ENCODE results near the gene MCL1.
"Not testable (repeated sequence)": the region's sequence is repeated elsewhere in the genome, so short reads cannot be mapped to it uniquely, and the experiment has no call there.

Gene MCL1

DNA sequence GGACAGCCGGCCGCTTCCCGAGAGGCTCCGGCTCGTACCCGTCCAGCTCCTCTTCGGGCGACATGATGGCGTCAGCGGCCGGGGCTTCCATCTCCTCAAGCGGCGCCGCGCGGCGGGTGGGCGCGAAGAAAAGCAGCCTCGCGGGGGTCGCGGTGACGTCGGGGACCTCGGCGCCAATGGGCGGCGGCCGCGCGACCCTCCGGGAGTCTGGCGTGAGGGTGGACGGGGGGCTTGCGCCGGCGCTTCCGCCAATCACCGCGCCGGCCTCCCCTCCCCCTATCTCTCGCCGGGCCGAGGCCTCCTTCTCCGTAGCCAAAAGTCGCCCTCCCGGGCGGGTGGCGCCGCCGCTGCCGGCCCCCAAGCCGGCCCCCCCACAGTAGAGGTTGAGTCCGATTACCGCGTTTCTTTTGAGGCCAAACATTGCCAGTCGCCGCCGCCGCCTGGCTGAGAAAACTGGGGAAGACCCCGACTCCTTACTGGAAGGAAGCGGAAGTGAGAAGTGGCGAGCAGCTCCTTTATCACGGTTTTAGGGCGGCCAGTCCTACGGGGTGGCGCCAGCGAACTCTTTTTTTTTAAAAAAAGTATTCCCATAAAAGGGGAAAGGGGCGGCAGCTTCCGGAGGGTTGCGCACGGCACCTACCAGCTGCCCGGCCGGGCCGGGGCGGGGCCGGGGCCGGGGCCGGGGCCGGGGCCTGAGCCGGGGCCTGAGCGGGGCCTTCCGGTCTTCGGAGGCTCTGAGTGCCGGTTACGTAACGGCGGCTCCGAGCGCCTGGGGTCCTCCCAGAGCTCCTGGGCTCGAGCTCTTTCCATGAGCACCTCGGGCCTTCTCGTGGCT is at the start of gene MCL1:
Gene MCL1 (minus strand): TSS at position 501 of the 835 bp plus-strand sequence. CDS start 80 bp downstream, at position 421.
- FAIRE-seq = no peak

GRCh38 chr1:150628766-150629114 is 49.3 kb upstream of the MCL1 start:
- no peak for FAIRE-seq

GRCh38 chr1:150627826-150628410 is 48.5 kb upstream of the MCL1 start:
- FAIRE-seq = no peak

- FAIRE-seq = no peak
Observed at GRCh38 chr1:150626150-150626549, 46.7 kb upstream of the MCL1 start.

- FAIRE-seq = not testable (repeated sequence)
Observed at GRCh38 chr1:150624546-150624945, 45.1 kb upstream of the MCL1 start.

DNA sequence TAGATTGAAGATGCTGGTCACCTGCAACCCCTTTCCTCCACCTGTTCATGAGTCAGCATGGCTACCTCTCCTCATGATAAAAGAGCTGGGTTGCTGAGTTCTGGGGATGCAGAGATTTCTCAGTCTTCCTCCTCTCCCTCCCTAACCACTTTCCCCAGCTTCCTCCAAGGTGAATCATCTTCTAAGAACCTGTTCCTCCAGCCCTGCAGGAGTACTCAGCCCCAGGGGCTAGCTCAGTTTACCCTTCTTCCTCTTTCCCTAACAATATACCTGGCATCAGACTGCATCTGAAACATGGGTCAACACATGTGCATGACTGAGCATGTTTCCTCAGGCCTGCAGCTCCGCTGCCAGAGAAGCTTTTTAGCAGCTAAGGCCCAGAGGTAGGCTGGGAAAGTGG is 44.7 kb upstream of the MCL1 start:
- FAIRE-seq = not testable (repeated sequence)

DNA sequence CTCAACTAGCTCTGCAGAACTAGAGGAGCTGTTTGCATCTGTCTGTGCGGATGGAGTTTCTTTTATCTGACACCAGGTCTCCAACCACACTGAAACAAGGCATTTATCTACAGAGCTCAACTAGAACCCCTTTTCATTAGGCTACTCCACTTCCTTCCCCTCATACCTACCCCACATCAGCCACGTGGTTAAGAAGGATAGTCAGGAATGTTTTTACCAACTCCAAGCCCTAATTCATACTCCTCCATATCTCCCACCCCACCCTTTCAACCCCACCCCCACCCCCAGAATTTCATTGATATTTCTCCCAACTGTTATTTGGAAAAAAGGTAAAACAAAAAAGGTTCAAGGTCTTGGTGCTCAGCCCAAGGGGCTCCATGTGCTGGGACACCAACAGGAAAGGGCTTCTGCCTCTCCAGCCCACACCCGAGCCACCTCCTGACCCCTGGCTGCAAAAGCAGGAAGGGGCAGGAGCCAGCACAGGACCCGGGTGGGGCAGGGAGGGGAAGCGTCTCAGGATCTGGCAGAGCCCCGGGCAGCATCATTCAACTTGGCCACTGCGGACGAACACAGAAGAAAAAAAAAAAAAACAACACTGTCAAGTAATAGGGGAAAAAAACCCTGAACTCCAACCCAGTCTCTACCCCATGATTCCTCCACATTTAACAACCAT is 43.0 kb upstream of the MCL1 start:
- no peak for FAIRE-seq

DNA sequence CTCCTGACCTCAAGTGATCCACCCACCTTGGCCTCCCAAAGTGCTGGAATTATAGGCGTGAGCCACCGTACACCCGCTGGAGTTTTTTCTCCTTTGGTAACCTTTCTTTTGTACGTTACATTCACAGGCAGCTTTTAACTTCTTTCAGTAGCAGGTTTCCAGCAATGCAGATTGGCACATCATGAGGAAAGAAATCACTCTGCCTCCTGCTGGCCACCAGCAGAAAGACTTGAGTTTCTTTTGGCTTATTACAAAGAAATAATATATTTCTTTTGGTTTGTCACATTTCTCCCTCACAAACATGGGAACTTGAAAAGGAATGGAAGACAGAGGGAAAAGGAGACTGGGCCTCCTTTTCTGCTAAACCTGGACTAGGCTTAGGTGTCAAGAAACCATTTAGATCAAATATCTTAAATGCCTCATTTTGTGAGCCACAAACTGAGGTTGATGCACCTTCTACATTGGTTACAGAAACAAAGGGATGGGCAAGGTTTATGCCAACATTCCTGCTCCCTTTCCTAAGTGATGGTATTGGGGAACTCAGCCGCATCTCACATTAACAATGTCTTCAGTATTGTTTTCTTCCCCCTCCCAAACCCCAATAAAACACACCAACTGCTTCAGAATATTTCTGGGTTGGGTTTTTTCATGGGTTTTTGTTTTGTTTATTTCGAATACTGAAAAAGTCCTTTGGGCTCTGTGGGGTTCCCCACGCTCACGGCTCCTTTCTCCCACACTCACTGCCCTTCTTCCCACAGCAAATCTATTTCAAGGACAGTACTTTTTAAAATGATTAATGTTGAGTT is 42.3 kb upstream of the MCL1 start:
- FAIRE-seq = peak; percentile 86

GRCh38 chr1:150620919-150621318 is 41.5 kb upstream of the MCL1 start:
- FAIRE-seq = no peak

DNA sequence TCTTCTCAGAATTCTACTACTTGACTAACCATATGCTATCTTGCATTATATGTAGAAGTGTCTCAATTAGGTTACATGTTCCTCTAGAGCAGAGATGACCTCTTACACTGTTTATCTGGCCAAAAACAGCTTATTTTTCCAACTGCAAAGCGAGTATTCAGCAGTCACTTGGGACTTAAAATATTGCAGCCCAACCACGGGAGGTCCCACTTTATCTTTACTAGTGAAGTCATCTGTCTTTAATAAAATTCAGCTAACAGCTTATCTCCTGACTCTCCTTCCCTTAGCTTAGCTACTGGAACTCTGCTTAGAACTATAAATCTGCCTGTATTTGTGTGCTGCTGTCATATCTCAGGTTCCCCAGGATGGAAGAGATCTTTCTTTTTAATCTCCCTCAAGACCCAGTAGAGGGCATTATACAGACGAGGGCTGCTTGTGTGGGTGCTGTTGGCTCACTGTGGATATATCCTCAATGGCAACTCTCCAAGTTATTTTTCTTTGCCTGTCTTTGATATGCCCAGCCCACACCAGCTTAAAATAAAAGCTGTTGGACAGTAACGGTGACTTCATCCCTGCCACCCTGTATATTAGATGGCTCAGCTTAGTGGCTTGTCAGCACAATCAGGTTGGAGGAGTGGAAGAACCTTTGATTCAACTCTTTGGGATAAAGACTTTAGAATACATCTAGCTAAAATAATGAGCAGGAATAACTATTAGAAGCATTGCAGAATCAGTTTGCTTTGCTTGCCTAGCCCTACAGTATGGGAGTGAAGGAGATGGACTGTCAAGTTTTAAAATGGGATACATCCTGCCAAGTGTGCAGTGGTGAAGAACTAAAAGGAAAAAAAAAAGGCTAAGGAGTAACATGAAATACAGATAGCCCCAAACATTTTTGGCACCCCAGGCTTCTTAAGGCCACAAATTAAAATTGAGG is 40.4 kb upstream of the MCL1 start:
- no peak for FAIRE-seq

DNA sequence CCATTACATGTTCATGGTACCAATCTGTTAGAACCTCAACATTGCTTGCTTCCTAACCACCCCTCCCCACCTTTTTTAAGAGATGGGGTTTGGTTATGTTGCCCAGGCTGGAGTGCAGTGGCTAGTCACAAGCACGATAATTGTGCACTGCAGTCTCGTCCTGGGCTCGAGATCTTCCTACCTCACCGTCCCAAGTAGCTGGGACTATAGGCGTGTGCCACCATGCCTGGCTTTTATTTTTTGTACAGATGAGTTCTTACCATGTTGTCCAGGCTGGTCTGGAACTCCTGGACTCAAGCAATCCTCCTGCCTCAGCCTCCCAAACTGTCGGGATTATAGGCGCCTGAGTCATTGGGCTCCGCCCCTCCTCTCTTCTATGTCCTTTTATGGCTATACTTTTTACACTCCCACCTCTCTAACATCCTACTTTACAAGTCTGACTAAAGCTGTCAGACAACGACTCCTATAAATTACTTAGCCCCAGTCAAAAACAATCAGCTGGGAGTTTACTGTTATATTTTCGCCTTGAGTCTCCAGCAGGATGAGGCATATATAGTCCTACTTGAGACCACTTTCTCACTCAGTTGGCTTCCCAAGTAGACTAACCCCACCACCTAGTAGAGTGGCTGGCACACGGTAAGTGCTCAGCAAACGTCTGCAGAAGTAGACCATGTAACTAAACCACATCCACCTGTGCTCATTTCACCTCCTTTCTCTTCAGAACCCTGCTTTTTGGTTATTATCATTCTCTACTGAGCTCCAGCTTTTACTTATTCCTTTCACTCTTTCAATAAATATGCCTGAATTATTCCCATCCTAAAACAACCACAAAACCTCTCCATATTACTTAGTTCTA is 36.2 kb upstream of the MCL1 start:
- no peak for FAIRE-seq

DNA sequence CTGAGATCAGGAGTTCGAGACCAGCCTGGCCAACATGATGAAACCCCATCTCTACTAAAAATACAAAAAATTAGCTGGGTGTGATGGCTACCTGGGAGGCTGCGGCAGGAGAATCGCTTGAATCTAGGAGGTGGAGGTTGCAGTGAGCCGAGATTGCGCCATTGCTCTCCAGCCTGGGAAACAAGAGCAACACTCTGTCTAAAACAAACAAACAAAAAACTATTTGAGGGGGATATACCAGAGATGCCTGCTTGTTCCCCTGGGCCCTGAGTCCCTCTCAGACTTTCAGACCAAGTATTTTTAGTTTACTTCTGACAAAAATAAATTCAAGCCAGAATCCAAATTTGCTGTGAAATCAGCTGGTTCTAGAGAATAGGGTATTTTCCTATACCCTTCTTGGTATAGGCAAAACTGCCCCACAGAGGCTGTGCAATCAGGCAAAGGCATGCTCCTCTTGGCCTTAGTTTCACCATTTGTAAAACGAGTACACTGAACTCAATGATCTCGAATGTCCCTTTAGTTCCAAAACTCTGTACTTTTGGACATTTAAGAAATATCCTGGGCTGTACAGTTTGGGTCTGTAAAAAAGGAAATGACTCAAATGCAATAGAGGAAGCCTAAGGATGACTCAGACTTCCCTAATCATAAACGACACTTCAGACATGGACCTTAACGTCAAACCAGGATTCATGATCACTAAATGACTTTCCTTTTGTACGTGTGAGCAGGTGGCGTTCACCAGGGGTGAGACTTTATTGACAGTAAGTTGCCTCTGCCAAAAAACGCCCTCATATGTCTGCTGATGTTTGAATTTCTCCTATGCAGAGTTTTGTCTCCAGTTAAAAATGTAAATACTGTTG is 33.9 kb upstream of the MCL1 start:
- FAIRE-seq = no peak

DNA sequence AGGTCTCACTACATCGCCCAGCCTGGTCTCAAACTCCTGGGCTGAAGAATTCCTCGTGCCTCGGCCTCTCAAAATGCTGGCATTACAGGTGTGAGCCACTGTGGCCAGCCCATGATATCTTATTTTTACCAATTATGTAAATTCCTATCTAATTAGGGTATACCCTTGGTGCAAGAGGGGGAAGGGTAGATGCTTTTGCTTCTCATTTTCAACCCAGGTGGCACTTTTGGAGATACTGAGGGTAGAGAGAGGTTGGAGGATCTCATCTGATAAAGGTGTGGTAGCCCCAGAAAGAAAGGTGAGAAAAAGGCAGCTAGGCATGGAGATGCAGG is 32.6 kb upstream of the MCL1 start:
- FAIRE-seq = no peak

- FAIRE-seq = no peak
Observed at GRCh38 chr1:150610576-150610975, 31.2 kb upstream of the MCL1 start.

GRCh38 chr1:150609732-150610131 is 30.3 kb upstream of the MCL1 start:
- no peak for FAIRE-seq

GRCh38 chr1:150606463-150607142 is 27.2 kb upstream of the MCL1 start:
- FAIRE-seq = no peak

GRCh38 chr1:150605451-150605731 is 26.0 kb upstream of the MCL1 start:
- FAIRE-seq = not testable (repeated sequence)

GRCh38 chr1:150604226-150604588 is 24.8 kb upstream of the MCL1 start:
- FAIRE-seq = no peak

- no peak for FAIRE-seq
Observed at GRCh38 chr1:150603711-150604110, 24.3 kb upstream of the MCL1 start.

DNA sequence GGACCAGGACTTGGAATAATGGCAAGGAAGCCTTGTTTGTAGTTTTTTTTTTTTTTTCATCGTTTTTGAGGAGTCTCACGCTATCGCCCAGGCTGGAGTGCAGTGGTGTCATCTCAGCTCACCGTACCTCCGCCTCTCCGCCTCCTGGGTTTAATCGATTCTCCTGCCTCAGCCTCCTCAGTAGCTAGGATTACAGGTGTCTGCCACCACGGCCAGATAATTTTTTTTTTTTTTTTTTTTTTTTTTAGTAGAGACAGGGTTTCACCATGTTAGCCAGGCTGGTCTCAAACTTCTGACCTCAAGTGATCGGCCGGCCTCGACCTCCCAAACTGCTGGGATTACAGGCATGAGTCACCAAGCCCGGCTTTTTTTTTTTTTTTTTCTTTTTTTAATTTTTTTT is 23.0 kb upstream of the MCL1 start:
- FAIRE-seq = not testable (repeated sequence)
